Measurements from ENCODE around the gene FAM107B. TPM values are rescaled to one million over a fixed set of nuclear protein-coding genes. Genes with fewer than 3 reads are reported as not detected.
A peak's percentile ranks its signal among the peaks of the same experiment; 100 is the strongest.

The FAM107B gene
- total RNA-seq, 1 donor: 22.7 TPM

- no peak for TF ChIP-seq CTCF (IDR thresholded peaks at IDR 0.05; ENCODE audit: insufficient read depth, low read length)
- no peak for DNase-seq (ENCODE audit: low read depth)
- no peak overlapping the region for H3K4me3 ChIP-seq (ENCODE audit: low read depth, low read length)
These were observed 103.3 kb downstream of the FAM107B start for GRCh38 chr10:14671386-14671831.

- no peak overlapping the region for H3K4me3 ChIP-seq (ENCODE audit: low read depth, low read length)
- TF ChIP-seq CTCF (IDR thresholded peaks at IDR 0.05; ENCODE audit: insufficient read depth, low read length): no peak
- peak; percentile 26 for DNase-seq (ENCODE audit: low read depth)
These were observed 104.0 kb downstream of the FAM107B start for GRCh38 chr10:14670551-14671240.

GRCh38 chr10:14669576-14669975, 105.1 kb downstream of the FAM107B start:
- no peak for TF ChIP-seq CTCF (IDR thresholded peaks at IDR 0.05; ENCODE audit: insufficient read depth, low read length)
- H3K4me3 ChIP-seq (ENCODE audit: low read depth, low read length): no peak overlapping the region
- DNase-seq (ENCODE audit: low read depth): no peak

GRCh38 chr10:14667781-14668180, 106.9 kb downstream of the FAM107B start:
- TF ChIP-seq CTCF (IDR thresholded peaks at IDR 0.05; ENCODE audit: insufficient read depth, low read length): no peak
- DNase-seq (ENCODE audit: low read depth): no peak
- H3K4me3 ChIP-seq (ENCODE audit: low read depth, low read length): no peak overlapping the region

- no peak for DNase-seq (ENCODE audit: low read depth)
- no peak overlapping the region for H3K4me3 ChIP-seq (ENCODE audit: low read depth, low read length)
- TF ChIP-seq CTCF (IDR thresholded peaks at IDR 0.05; ENCODE audit: insufficient read depth, low read length): no peak
These were observed 107.4 kb downstream of the FAM107B start for GRCh38 chr10:14667280-14667679.

- no peak for DNase-seq (ENCODE audit: low read depth)
- no peak for TF ChIP-seq CTCF (IDR thresholded peaks at IDR 0.05; ENCODE audit: insufficient read depth, low read length)
- H3K4me3 ChIP-seq (ENCODE audit: low read depth, low read length): no peak overlapping the region
These were observed 108.5 kb downstream of the FAM107B start for GRCh38 chr10:14665865-14666857.
